Ishikawa (cell line): Measurements from ENCODE around the gene PEX3.

Experiments used
- CEBPB ChIP-seq: IDR thresholded peaks from 2 replicates; pipeline ENCODE4 v1.6.1; 2012
- CREB1 ChIP-seq: IDR thresholded peaks from 2 replicates; pipeline ENCODE4 v1.6.1; 2012; ENCODE audit warnings: low read depth
- EGR1 ChIP-seq: IDR thresholded peaks from 2 replicates; pipeline ENCODE4 v1.6.1; 2012
- EP300 ChIP-seq: IDR thresholded peaks from 2 replicates; pipeline ENCODE4 v1.6.1; 2012; ENCODE audit warnings: borderline replicate concordance
- FOXM1 ChIP-seq: IDR thresholded peaks from 2 replicates; pipeline ENCODE4 v1.6.1; 2012; ENCODE audit warnings: low read depth, borderline replicate concordance
- NFIC ChIP-seq: IDR thresholded peaks from 2 replicates; pipeline ENCODE4 v1.6.1; 2012
- RAD21 ChIP-seq: IDR thresholded peaks from 2 replicates; pipeline ENCODE4 v1.6.1; 2012; ENCODE audit warnings: low read depth
- TAF1 ChIP-seq: IDR thresholded peaks from 2 replicates; pipeline ENCODE4 v1.6.1; 2012; ENCODE audit warnings: low read depth, mild to moderate bottlenecking
- TCF12 ChIP-seq: IDR thresholded peaks from 2 replicates; pipeline ENCODE4 v1.6.1; 2012; ENCODE audit warnings: low read depth
- TEAD4 ChIP-seq: IDR thresholded peaks from 2 replicates; pipeline ENCODE4 v1.6.1; 2012
- YY1 ChIP-seq: IDR thresholded peaks from 2 replicates; pipeline ENCODE4 v1.6.1; 2012; ENCODE audit warnings: low read depth
- ZBTB7A ChIP-seq: IDR thresholded peaks from 2 replicates; pipeline ENCODE4 v1.6.1; 2012; ENCODE audit warnings: low read depth
- TF ChIP-seq, protein P1 (sequence below): IDR thresholded peaks from 2 replicates; pipeline ENCODE4 v1.6.1; 2012; ENCODE audit warnings: low read depth, mild to moderate bottlenecking
- TF ChIP-seq, protein P2 (sequence below): IDR thresholded peaks from 2 replicates; pipeline ENCODE4 v1.6.1; 2012
- TF ChIP-seq, protein P3 (sequence below): IDR thresholded peaks from 2 replicates; pipeline ENCODE4 v1.6.1; 2012

PEX3 gene

DNA sequence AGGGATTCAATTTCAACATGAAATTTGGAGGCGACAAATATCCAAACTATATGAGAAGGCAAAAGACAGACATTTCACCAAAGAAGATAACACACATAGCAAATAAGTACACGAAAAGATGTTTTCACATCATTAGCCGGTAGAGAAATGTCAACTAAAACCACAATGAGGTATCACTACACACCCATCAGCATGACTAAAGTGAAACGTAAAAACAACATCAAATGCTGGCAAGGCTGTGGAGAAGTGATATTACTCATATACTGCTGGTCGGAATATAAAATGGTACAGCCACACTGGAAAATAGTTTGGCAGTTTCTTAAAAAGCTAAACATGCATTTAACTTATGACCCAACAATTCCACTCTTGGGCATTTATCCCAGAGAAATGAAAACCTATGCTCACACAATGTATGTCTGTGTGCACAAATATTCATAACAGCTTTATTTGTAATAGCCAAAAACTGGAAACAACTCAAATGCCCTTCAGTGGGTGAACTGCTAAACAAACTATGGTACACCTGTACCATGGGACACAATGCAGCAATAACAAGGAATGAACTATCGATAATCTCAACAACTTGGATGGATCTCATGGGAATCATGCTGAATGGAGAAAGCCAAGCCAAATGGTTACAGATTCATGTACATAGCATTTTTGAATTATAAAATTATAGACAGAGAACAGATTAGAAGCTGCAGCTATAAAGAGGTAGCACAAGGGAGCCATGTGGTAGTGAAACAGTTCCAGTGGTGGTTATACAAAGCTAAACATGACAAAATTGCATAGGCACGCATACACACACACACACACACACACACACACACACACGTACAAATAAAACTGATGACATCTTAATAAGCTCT lies 8.7 kb upstream of the PEX3 start:
- TF ChIP-seq TEAD4: no peak
- TF ChIP-seq TAF1: no peak

DNA sequence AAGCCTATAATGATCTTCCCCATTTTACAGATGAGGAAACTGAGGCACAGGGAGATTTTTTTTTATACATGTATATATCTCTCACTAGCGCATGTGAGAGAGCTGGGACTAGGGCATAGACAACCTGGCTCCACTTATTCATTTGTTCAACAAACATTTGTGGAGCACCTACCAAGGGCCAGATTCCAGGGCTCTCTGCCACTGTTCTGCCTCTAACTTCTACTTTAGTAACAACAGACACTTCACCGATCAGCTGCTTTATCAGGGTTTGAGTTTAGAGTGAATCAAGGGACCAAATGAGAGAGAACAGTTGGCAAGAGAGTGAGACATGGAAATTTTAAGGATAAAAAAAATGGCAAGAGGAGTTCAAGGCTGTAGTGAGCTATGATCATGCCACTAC lies 7.5 kb upstream of the PEX3 start:
- TF ChIP-seq YY1 (no peak), ZBTB7A (no peak), TCF12 (no peak), NFIC (no peak), TEAD4 (no peak), EP300 (no peak), CREB1 (no peak), CEBPB (no peak), FOXM1 (no peak), RAD21 (no peak), TAF1 (no peak), EGR1 (no peak)
- TF ChIP-seq, protein P1, sequence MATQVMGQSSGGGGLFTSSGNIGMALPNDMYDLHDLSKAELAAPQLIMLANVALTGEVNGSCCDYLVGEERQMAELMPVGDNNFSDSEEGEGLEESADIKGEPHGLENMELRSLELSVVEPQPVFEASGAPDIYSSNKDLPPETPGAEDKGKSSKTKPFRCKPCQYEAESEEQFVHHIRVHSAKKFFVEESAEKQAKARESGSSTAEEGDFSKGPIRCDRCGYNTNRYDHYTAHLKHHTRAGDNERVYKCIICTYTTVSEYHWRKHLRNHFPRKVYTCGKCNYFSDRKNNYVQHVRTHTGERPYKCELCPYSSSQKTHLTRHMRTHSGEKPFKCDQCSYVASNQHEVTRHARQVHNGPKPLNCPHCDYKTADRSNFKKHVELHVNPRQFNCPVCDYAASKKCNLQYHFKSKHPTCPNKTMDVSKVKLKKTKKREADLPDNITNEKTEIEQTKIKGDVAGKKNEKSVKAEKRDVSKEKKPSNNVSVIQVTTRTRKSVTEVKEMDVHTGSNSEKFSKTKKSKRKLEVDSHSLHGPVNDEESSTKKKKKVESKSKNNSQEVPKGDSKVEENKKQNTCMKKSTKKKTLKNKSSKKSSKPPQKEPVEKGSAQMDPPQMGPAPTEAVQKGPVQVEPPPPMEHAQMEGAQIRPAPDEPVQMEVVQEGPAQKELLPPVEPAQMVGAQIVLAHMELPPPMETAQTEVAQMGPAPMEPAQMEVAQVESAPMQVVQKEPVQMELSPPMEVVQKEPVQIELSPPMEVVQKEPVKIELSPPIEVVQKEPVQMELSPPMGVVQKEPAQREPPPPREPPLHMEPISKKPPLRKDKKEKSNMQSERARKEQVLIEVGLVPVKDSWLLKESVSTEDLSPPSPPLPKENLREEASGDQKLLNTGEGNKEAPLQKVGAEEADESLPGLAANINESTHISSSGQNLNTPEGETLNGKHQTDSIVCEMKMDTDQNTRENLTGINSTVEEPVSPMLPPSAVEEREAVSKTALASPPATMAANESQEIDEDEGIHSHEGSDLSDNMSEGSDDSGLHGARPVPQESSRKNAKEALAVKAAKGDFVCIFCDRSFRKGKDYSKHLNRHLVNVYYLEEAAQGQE: no peak
- TF ChIP-seq, protein P2, sequence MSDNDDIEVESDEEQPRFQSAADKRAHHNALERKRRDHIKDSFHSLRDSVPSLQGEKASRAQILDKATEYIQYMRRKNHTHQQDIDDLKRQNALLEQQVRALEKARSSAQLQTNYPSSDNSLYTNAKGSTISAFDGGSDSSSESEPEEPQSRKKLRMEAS: no peak
- TF ChIP-seq, protein P3, sequence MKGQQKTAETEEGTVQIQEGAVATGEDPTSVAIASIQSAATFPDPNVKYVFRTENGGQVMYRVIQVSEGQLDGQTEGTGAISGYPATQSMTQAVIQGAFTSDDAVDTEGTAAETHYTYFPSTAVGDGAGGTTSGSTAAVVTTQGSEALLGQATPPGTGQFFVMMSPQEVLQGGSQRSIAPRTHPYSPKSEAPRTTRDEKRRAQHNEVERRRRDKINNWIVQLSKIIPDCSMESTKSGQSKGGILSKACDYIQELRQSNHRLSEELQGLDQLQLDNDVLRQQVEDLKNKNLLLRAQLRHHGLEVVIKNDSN: no peak

DNA sequence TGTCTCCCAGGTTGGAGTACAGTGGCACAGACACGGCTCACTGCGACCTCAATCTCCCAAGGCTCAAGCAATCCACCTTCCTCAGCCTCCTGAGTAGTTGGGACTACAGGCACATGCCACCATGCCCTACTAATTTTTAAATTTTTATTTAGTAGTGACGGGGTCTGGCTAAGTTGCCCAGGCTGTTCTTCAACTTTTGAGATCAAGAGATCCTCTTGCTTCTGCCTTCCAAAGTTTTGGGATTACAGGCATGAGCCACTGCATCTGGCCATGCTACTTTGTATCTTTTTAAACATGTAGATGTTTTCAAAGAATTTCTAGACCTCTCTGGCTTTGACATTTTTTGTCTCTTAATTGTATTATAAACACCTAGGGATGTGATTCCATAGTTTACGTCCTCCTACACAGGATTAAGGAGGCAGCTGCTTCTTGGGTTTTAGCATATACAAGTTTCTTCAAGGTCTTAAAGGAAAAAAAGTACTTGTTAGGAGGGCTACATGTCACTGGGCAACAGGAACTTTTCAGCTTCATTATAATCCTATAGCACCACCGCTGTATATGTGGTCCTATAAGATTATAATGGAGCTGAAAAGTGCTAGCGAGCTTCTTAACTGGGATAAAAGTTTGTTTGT lies 1.4 kb upstream of the PEX3 start:
- TF ChIP-seq EGR1: no peak

DNA sequence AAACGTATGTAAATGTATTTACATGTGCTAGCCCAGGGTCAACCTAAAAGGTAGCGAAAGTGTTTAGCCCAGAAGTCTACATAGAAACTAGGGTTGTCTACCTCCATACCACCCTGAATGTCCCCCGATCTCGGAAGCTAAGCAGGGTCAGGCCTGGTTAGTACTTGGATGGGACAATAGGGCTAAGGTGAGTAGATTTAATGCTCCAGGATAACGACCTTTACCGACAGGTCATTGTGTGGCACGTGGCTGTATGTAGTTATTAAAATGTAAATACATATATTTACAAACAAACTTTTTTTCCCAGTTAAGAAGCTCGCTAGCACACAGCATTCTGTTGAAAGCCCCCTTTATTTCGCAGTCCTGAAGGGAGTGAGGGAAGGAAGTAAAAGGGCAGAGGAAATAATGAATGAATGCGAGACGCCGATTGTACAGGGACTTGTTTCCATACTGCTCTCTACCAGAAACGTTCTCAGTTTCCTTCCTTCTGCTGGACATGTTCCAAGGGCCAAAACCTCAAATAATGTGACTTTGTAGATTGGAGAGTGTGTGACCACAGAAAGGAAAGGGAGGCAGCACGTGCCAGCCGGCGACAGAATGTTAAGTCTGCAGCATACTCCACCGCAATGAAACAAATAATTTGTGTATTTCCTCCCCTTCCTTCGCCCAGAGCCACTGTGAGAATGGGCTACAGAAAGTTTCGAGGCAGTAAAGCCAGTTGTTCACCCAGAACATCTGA lies 722 bp upstream of the PEX3 start:
- no peak for TF ChIP-seq FOXM1
- TF ChIP-seq TCF12: no peak
- TF ChIP-seq TEAD4: no peak
- no peak for TF ChIP-seq TAF1
- TF ChIP-seq NFIC: no peak
- TF ChIP-seq, protein P2: no peak
- no peak for TF ChIP-seq CREB1
- TF ChIP-seq RAD21: no peak
- TF ChIP-seq, protein P1: no peak
- TF ChIP-seq EGR1: no peak
- TF ChIP-seq ZBTB7A: no peak
- no peak for TF ChIP-seq YY1
- no peak for TF ChIP-seq CEBPB
- no peak for TF ChIP-seq EP300

DNA sequence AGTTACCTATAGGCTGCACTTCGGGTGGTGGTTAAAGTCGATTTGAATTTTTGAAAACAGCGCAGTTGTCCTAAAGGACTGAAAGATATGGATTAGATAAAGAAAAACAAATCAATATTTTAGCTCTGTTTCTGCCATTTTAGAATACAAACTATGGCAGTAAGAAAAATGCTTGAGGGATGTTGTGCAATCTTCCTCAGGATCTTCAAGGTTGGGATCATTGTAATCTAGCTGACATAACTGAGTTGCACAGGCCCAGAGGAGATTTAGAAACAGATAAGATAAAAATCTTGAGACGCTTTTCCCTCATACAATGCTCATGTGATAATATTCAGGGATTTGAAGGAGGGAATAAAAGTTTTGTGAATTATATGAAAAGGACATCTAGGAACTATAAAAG lies 926 bp downstream of the PEX3 start:
- TF ChIP-seq CEBPB: 0 out of 2 replicates have a peak, but pooled peaks have one; percentile 38
- TF ChIP-seq TEAD4: no peak
- no peak for TF ChIP-seq NFIC
- TF ChIP-seq, protein P2: no peak
